Measurements from ENCODE around the gene NGFR. TPM values are rescaled to one million over a fixed set of nuclear protein-coding genes. Genes with fewer than 3 reads are reported as not detected.

The NGFR gene
- total and polyA plus RNA-seq, 8 donors, result 2.7 to 16.2 (median 11.3) TPM

- ATAC-seq (no peak), DNase-seq (no peak)
- intact Hi-C loops (cut with DNase I), result no loop called here
- Histone ChIP-seq H3K4me3 (no peak overlapping the region), H3K9me3 (no peaks in the 10 kb centered on the region), H3K36me3 (no peaks in the 10 kb centered on the region), H3K27me3 (peaks cover 5 to 92% of the 10 kb centered on the region in 2 donors), H3K27ac (no peak overlapping the region), H3K4me1 (peaks cover 0 to 5% of the 10 kb centered on the region in 2 donors)
- TF ChIP-seq CTCF (IDR thresholded peaks at IDR 0.05), result no peak
Measured at GRCh38 chr17:49508061-49508865, 13.2 kb downstream of the NGFR start.

- Histone ChIP-seq H3K4me1 (peaks cover 0 to 5% of the 10 kb centered on the region in 2 donors), H3K36me3 (no peaks in the 10 kb centered on the region), H3K27me3 (peaks cover 0 to 84% of the 10 kb centered on the region in 2 donors), H3K9me3 (no peaks in the 10 kb centered on the region), H3K27ac (no peak overlapping the region), H3K4me3 (no peak overlapping the region)
- TF ChIP-seq CTCF (IDR thresholded peaks at IDR 0.05), result no peak
- DNase-seq (no peak), ATAC-seq (no peak)
- intact Hi-C loops (cut with DNase I), result no loop called here
Measured at GRCh38 chr17:49508866-49509587, 13.9 kb downstream of the NGFR start.

GRCh38 chr17:49509588-49509917, 14.5 kb downstream of the NGFR start:
- no peaks in the 10 kb centered on the region for H3K9me3 ChIP-seq
- H3K4me1 ChIP-seq, result peaks cover 0 to 7% of the 10 kb centered on the region in 2 donors
- H3K27ac ChIP-seq, result no peak overlapping the region
- ATAC-seq (no peak), DNase-seq (no peak)
- H3K36me3 ChIP-seq, result no peaks in the 10 kb centered on the region
- peaks cover 0 to 79% of the 10 kb centered on the region in 2 donors for H3K27me3 ChIP-seq
- intact Hi-C loops (cut with DNase I), result no loop called here
- TF ChIP-seq CTCF (IDR thresholded peaks at IDR 0.05), result no peak
- no peak overlapping the region for H3K4me3 ChIP-seq

GRCh38 chr17:49510059-49510719, 15.1 kb downstream of the NGFR start:
- Histone ChIP-seq H3K27ac (no peak overlapping the region), H3K4me1 (peaks cover 0 to 12% of the 10 kb centered on the region in 2 donors), H3K36me3 (no peaks in the 10 kb centered on the region), H3K27me3 (peaks cover 0 to 72% of the 10 kb centered on the region in 2 donors), H3K9me3 (no peaks in the 10 kb centered on the region), H3K4me3 (no peak overlapping the region)
- TF ChIP-seq CTCF (IDR thresholded peaks at IDR 0.05), result no peak
- ATAC-seq (no peak), DNase-seq (no peak)
- intact Hi-C loops (cut with DNase I), result no loop called here

- Histone ChIP-seq H3K4me3 (no peak overlapping the region), H3K9me3 (no peaks in the 10 kb centered on the region), H3K36me3 (no peaks in the 10 kb centered on the region), H3K27ac (no peak overlapping the region), H3K4me1 (peaks cover 0 to 17% of the 10 kb centered on the region in 2 donors), H3K27me3 (peaks cover 0 to 67% of the 10 kb centered on the region in 2 donors)
- TF ChIP-seq CTCF (IDR thresholded peaks at IDR 0.05), result no peak
- intact Hi-C loops (cut with DNase I), result no loop called here
- DNase-seq (no peak), ATAC-seq (no peak)
Measured at GRCh38 chr17:49510720-49511110, 15.6 kb downstream of the NGFR start.

All from left lung (tissue), 10 donors.